A549 (cell line): ENCODE measurements around the gene CPNE4.

Source experiments
- CBX8 ChIP-seq: fragments of 200-600 bp; sonication (generic); IDR thresholded peaks from 2 replicates; pipeline ENCODE4 v1.6.1; 2016
- EP300 ChIP-seq, 2 experiments: fragments of >200 bp; sonication (Bioruptor Twin); formaldehyde crosslinking; IDR thresholded peaks; 2 replicates in 1 of 2; 3 replicates in 1 of 2; pipeline ENCODE4 v1.6.1; 2016 to 2017
- HMGXB4 ChIP-seq: fragments of 250-450 bp; sonication (Bioruptor Pico); IDR thresholded peaks from 2 replicates; pipeline ENCODE4 v1.5.0; 2021; ENCODE audit warnings: mild to moderate bottlenecking, moderate library complexity, borderline replicate concordance
- HOXA7 ChIP-seq: fragments of 250-450 bp; sonication (Bioruptor Pico); IDR thresholded peaks from 2 replicates; pipeline ENCODE4 v1.5.0; 2020; ENCODE audit warnings: mild to moderate bottlenecking, moderate library complexity
- HOXB13 ChIP-seq: fragments of 250-450 bp; sonication (Bioruptor Pico); IDR thresholded peaks from 2 replicates; pipeline ENCODE4 v1.5.0; 2020; ENCODE audit warnings: low read depth, mild to moderate bottlenecking, moderate library complexity
- MAX ChIP-seq: IDR thresholded peaks from 2 replicates; pipeline ENCODE4 v1.6.1; 2012
- NFE2L2 ChIP-seq: fragments of 150-350 bp; conservative IDR thresholded peaks from 2 replicates; pipeline ENCODE4 v1.6.1; 2014; ENCODE audit warnings: low read length
- POLR2A ChIP-seq: IDR thresholded peaks from 2 replicates; pipeline ENCODE4 v1.6.1; 2012; ENCODE audit warnings: mild to moderate bottlenecking, low read length
- RAD21 ChIP-seq, 2 experiments: fragments of >200 bp in 1 of 2; sonication (Bioruptor Twin) in 1 of 2; formaldehyde crosslinking in 1 of 2; IDR thresholded peaks in 1 of 2; conservative IDR thresholded peaks in 1 of 2; 2 replicates in 1 of 2; 3 replicates in 1 of 2; pipeline ENCODE4 v1.6.1; 2012 to 2018; ENCODE audit warnings: inconsistent platforms in 1 of 2
- TF ChIP-seq, protein P1 (sequence below): fragments of >200 bp; sonication (Bioruptor Twin); formaldehyde crosslinking; IDR thresholded peaks from 3 replicates; pipeline ENCODE4 v1.5.1; 2016

- TF ChIP-seq CBX8 = no peak
- no peak for TF ChIP-seq NFE2L2
- no peak for TF ChIP-seq EP300 (IDR thresholded peaks at IDR 0.05)
- TF ChIP-seq, protein P1, sequence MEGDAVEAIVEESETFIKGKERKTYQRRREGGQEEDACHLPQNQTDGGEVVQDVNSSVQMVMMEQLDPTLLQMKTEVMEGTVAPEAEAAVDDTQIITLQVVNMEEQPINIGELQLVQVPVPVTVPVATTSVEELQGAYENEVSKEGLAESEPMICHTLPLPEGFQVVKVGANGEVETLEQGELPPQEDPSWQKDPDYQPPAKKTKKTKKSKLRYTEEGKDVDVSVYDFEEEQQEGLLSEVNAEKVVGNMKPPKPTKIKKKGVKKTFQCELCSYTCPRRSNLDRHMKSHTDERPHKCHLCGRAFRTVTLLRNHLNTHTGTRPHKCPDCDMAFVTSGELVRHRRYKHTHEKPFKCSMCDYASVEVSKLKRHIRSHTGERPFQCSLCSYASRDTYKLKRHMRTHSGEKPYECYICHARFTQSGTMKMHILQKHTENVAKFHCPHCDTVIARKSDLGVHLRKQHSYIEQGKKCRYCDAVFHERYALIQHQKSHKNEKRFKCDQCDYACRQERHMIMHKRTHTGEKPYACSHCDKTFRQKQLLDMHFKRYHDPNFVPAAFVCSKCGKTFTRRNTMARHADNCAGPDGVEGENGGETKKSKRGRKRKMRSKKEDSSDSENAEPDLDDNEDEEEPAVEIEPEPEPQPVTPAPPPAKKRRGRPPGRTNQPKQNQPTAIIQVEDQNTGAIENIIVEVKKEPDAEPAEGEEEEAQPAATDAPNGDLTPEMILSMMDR = no peak
- TF ChIP-seq MAX = no peak
- no peak for TF ChIP-seq POLR2A
- TF ChIP-seq HOXA7 (CRISPR knock-in tag) = no peak
- TF ChIP-seq RAD21 (conservative IDR thresholded peaks at IDR 0.05 in 1 of 2, IDR thresholded peaks at IDR 0.05 in 1 of 2) = no peak
- TF ChIP-seq HOXB13 = no peak
- no peak for TF ChIP-seq HMGXB4 (CRISPR knock-in tag)
Measured at GRCh38 chr3:131995891-131996290, 38.9 kb downstream of the CPNE4 start.
